ENCODE measurements around the gene MBD4.

- no peak for TF ChIP-seq CTCF (IDR thresholded peaks at IDR 0.05 in 8 of 11, conservative IDR thresholded peaks at IDR 0.05 in 3 of 11)
- TF ChIP-seq POLR2A (IDR thresholded peaks at IDR 0.05) = no peak
- TF ChIP-seq POLR2AphosphoS5 (IDR thresholded peaks at IDR 0.05) = no peak
Observed at GRCh38 chr3:129481766-129482332, 42.1 kb upstream of the MBD4 start.
